Measurements from ENCODE around the gene MAN1A2. TPM values are rescaled to one million over a fixed set of nuclear protein-coding genes. Genes with fewer than 3 reads are reported as not detected.
"Not testable (repeated sequence)": the region's sequence is repeated elsewhere in the genome, so short reads cannot be mapped to it uniquely, and the experiment has no call there.

Gene MAN1A2
- total RNA-seq, 1 donor = 43.7 TPM

GRCh38 chr1:117466761-117467160 is 99.5 kb downstream of the MAN1A2 start:
- TF ChIP-seq, protein P1, sequence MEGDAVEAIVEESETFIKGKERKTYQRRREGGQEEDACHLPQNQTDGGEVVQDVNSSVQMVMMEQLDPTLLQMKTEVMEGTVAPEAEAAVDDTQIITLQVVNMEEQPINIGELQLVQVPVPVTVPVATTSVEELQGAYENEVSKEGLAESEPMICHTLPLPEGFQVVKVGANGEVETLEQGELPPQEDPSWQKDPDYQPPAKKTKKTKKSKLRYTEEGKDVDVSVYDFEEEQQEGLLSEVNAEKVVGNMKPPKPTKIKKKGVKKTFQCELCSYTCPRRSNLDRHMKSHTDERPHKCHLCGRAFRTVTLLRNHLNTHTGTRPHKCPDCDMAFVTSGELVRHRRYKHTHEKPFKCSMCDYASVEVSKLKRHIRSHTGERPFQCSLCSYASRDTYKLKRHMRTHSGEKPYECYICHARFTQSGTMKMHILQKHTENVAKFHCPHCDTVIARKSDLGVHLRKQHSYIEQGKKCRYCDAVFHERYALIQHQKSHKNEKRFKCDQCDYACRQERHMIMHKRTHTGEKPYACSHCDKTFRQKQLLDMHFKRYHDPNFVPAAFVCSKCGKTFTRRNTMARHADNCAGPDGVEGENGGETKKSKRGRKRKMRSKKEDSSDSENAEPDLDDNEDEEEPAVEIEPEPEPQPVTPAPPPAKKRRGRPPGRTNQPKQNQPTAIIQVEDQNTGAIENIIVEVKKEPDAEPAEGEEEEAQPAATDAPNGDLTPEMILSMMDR (IDR thresholded peaks at IDR 0.05; ENCODE audit: insufficient read depth, low read length) = no peak
- H3K4me3 ChIP-seq (ENCODE audit: low read depth, low read length) = no peak overlapping the region
- peak; percentile 35 for DNase-seq (ENCODE audit: low read depth)

- no peak overlapping the region for H3K4me3 ChIP-seq (ENCODE audit: low read depth, low read length)
- TF ChIP-seq, protein P1 (IDR thresholded peaks at IDR 0.05; ENCODE audit: insufficient read depth, low read length) = no peak
- DNase-seq (ENCODE audit: low read depth) = peak; percentile 5
These were observed 100.1 kb downstream of the MAN1A2 start for GRCh38 chr1:117467336-117467735.

GRCh38 chr1:117473063-117473462 is 105.8 kb downstream of the MAN1A2 start:
- no peak overlapping the region for H3K4me3 ChIP-seq (ENCODE audit: low read depth, low read length)
- DNase-seq (ENCODE audit: low read depth) = no peak
- TF ChIP-seq, protein P1 (IDR thresholded peaks at IDR 0.05; ENCODE audit: insufficient read depth, low read length) = no peak

DNA sequence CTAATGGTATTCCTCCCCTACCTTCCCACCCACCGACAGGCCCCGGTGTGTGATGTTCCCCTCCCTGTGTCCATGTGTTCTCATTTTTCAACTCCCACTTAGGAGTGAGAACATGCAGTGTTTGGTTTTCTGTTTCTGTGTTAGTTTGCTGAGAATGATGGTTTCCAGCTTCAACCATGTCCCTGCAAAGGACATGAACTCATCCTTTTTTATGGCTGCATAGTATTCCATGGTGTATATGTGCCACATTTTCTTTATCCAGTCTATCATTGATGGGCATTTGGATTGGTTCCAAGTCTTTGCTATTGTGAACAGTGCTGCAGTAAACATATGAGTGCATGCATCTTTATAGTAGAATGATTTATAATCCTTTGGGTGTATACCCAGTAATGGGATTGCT is 108.2 kb downstream of the MAN1A2 start:
- DNase-seq (ENCODE audit: low read depth); H3K4me3 ChIP-seq (ENCODE audit: low read depth, low read length): not testable (repeated sequence)

- no peak for DNase-seq (ENCODE audit: low read depth)
- H3K4me3 ChIP-seq (ENCODE audit: low read depth, low read length) = no peak overlapping the region
- TF ChIP-seq, protein P1 (IDR thresholded peaks at IDR 0.05; ENCODE audit: insufficient read depth, low read length) = no peak
These were observed 111.8 kb downstream of the MAN1A2 start for GRCh38 chr1:117479086-117479485.

DNA sequence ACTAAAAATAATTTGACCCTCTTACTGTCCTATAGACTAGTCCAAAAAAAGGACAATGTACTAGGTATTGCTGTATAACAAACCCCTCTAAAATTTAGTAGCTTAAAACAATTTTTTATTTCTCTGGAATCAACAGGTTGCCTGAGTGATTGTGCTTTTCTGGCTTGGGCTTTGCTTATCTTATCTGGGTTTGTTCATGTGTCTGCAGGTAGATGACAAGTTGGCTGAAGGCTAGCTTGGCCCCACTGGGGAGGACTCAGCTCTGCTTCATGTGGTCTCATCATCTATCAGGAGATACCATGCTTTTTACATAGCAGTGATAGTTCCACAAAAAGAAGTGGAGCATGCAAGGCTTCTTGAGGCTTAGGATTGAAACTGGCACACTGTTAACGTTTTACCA is 114.2 kb downstream of the MAN1A2 start:
- no peak overlapping the region for H3K4me3 ChIP-seq (ENCODE audit: low read depth, low read length)
- TF ChIP-seq, protein P1 (IDR thresholded peaks at IDR 0.05; ENCODE audit: insufficient read depth, low read length) = no peak
- no peak for DNase-seq (ENCODE audit: low read depth)

GRCh38 chr1:117493906-117494305 is 126.7 kb downstream of the MAN1A2 start:
- TF ChIP-seq, protein P1 (IDR thresholded peaks at IDR 0.05; ENCODE audit: insufficient read depth, low read length) = no peak
- no peak overlapping the region for H3K4me3 ChIP-seq (ENCODE audit: low read depth, low read length)
- DNase-seq (ENCODE audit: low read depth) = no peak

Measured in fibroblast of the aortic adventitia (primary cell).